ENCODE results near the gene PLPPR3.

DNA sequence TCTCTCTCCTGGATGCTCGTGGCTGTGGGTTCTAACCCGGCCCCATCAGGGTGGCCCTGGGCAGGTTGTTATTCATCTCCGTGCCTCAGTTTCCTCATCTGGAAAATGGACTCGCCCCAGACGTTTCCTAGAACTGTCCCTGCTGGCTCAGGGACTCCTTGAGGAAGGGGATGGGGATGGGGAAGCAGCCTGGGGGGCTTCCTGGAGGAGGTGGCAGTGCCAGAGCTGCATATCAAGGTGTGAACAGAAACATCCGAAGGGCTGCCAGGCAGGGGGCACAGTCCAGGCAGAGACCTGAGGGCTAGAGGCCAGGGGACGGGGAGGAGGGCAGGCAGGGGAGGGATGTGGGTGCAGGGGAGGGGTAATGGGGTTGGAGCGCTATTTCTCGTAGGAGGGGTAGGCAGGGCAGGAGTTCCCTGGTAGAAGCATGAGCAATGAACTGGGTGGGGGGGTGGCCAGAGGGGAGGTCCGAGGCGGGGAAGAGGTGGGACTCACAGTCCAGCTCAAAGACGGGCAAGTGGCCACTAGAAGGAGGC is 26.7 kb upstream of the PLPPR3 start:
- TF ChIP-seq FOXP1 (CRISPR knock-in tag; IDR thresholded peaks at IDR 0.05): no peak
- no peak for TF ChIP-seq ZNF175 (CRISPR knock-in tag; IDR thresholded peaks at IDR 0.05; ENCODE audit: low read depth)
- no peak for TF ChIP-seq THAP7 (CRISPR knock-in tag; IDR thresholded peaks at IDR 0.05)
- no peak for TF ChIP-seq ZBTB17 (CRISPR knock-in tag; IDR thresholded peaks at IDR 0.05)
- TF ChIP-seq POLR3A (IDR thresholded peaks at IDR 0.05; ENCODE audit: borderline replicate concordance, extremely low read depth, insufficient read depth, insufficient read length): no peak

All from K562 (cell line).